Breast epithelium (tissue), 4 donors: ENCODE data around the gene GSTA5. TPM values are rescaled to one million over a fixed set of nuclear protein-coding genes. Genes with fewer than 3 reads are reported as not detected.
"Not testable (repeated sequence)": the region's sequence is repeated elsewhere in the genome, so short reads cannot be mapped to it uniquely, and the experiment has no call there.

Source experiments
- DNase-seq, 2 donors: peaks; one replicate each; pipeline ENCODE4 v3.0.0-alpha.2; 2019; ENCODE audit warnings: low spot score in 2 of 2
- H3K27ac ChIP-seq, 2 donors: fragments of 200-600 bp; sonication (generic) in 1 of 2; one replicate each; pipeline ENCODE4 v1.5.1; 2016 to 2019; ENCODE audit warnings: mild to moderate bottlenecking in 1 of 2
- H3K27me3 ChIP-seq, 2 donors: fragments of 200-600 bp; sonication (generic) in 1 of 2; one replicate each; pipeline versions ENCODE4 v1.5.1 to v1.6.0; 2017 to 2019; ENCODE audit warnings: control low read depth in 1 of 2, mild to moderate bottlenecking in 1 of 2
- H3K36me3 ChIP-seq: fragments of 200-600 bp; one replicate; pipeline ENCODE4 v1.5.1; 2019
- H3K4me1 ChIP-seq, 2 donors: fragments of 200-600 bp; sonication (generic); one replicate each; pipeline ENCODE4 v1.5.1; 2016 to 2019; ENCODE audit warnings: control low read depth in 1 of 2
- H3K4me3 ChIP-seq, 3 donors: fragments of 200-600 bp; sonication (generic); 1 replicate in 2 of 3; 2 replicates in 1 of 3; pipeline ENCODE4 v1.5.1; 2016 to 2019; ENCODE audit warnings: mild to moderate bottlenecking in 3 of 3, moderate library complexity in 2 of 3
- H3K9me3 ChIP-seq, 2 donors: fragments of 200-600 bp; sonication (generic) in 1 of 2; one replicate each; pipeline ENCODE4 v1.5.1; 2016 to 2019; ENCODE audit warnings: control low read depth in 1 of 2
- CTCF ChIP-seq, 3 donors: fragments of 450-650 bp; IDR thresholded peaks; one replicate each; pipeline ENCODE4 v1.5.1; 2016 to 2017; ENCODE audit warnings: antibody characterized with exemption in 3 of 3, mild to moderate bottlenecking in 3 of 3, moderate library complexity in 3 of 3
- POLR2A ChIP-seq: fragments of 450-650 bp; IDR thresholded peaks from one replicate; pipeline ENCODE4 v1.6.1; 2016; ENCODE audit warnings: antibody characterized with exemption, mild to moderate bottlenecking, moderate library complexity
- POLR2AphosphoS5 ChIP-seq, 3 donors: sonication (generic); formaldehyde crosslinking; IDR thresholded peaks; one replicate each; pipeline ENCODE4 v1.6.1; 2017; ENCODE audit warnings: antibody characterized with exemption in 3 of 3
- intact Hi-C: fragments of 100-400 bp; cut with DNase I; formaldehyde crosslinking; loops from one replicate; pipeline ENCODE4 v1.15.1; 2023; ENCODE audit warnings: low total_unique reads
- total RNA-seq, 3 donors: library from RNA; depleted of rRNA; stranded (reverse); fragments of >200 nt; gene quantifications; one replicate each; pipeline ENCODE4 v1.1.0, GENCODE V29; 2016

Gene GSTA5
- total RNA-seq, 3 donors from 2014 or later, result not detected

GRCh38 chr6:52843605-52844004 is 3.0 kb upstream of the GSTA5 start:
- no peak overlapping the region for H3K4me3 ChIP-seq
- no peak overlapping the region for H3K27ac ChIP-seq
- no peaks in the 10 kb centered on the region for H3K9me3 ChIP-seq
- H3K27me3 ChIP-seq, result no peaks in the 10 kb centered on the region
- TF ChIP-seq CTCF (IDR thresholded peaks at IDR 0.05), result no peak
- TF ChIP-seq POLR2A, result no peak
- TF ChIP-seq POLR2AphosphoS5 (IDR thresholded peaks at IDR 0.05), result no peak
- H3K4me1 ChIP-seq, result no peaks in the 10 kb centered on the region
- no peak for DNase-seq
- intact Hi-C loops, result no loop called here
- no peaks in the 10 kb centered on the region for H3K36me3 ChIP-seq

GRCh38 chr6:52839124-52840055 is 1.2 kb downstream of the GSTA5 start:
- Histone ChIP-seq H3K4me3 (no peak overlapping the region), H3K36me3 (no peaks in the 10 kb centered on the region), H3K27me3 (no peaks in the 10 kb centered on the region), H3K4me1 (no peaks in the 10 kb centered on the region), H3K27ac (no peak overlapping the region), H3K9me3 (no peaks in the 10 kb centered on the region)
- peak; percentile 25 to 54 for DNase-seq
- intact Hi-C loops, result no loop called here
- peak in 1 of 3 donors; percentile 19 for TF ChIP-seq POLR2AphosphoS5 (IDR thresholded peaks at IDR 0.05)
- TF ChIP-seq CTCF (IDR thresholded peaks at IDR 0.05), result peak in 1 of 3 donors; percentile 40
- TF ChIP-seq POLR2A, result no peak

- Histone ChIP-seq H3K27me3 (no peaks in the 10 kb centered on the region), H3K27ac (no peak overlapping the region), H3K4me3 (no peak overlapping the region), H3K9me3 (no peaks in the 10 kb centered on the region), H3K36me3 (no peaks in the 10 kb centered on the region), H3K4me1 (no peaks in the 10 kb centered on the region)
- no peak for DNase-seq
- intact Hi-C loops, result no loop called here
- TF ChIP-seq CTCF (IDR thresholded peaks at IDR 0.05) (no peak), POLR2AphosphoS5 (IDR thresholded peaks at IDR 0.05) (no peak), POLR2A (no peak)
These were observed 6.1 kb downstream of the GSTA5 start for GRCh38 chr6:52834481-52834880.

- H3K27ac ChIP-seq, DNase-seq, H3K36me3 ChIP-seq, intact Hi-C loops, H3K9me3 ChIP-seq, H3K27me3 ChIP-seq, H3K4me3 ChIP-seq, H3K4me1 ChIP-seq: not testable (repeated sequence)
These were observed 9.7 kb downstream of the GSTA5 start for GRCh38 chr6:52830869-52831268.

GRCh38 chr6:52829046-52829817 is 11.4 kb downstream of the GSTA5 start:
- Histone ChIP-seq H3K4me3 (no peak overlapping the region), H3K27ac (no peak overlapping the region), H3K9me3 (no peaks in the 10 kb centered on the region), H3K27me3 (no peaks in the 10 kb centered on the region), H3K36me3 (no peaks in the 10 kb centered on the region), H3K4me1 (no peaks in the 10 kb centered on the region)
- intact Hi-C loops, result no loop called here
- no peak for DNase-seq
- no peak for TF ChIP-seq CTCF (IDR thresholded peaks at IDR 0.05)
- TF ChIP-seq POLR2A, result no peak
- no peak for TF ChIP-seq POLR2AphosphoS5 (IDR thresholded peaks at IDR 0.05)

GRCh38 chr6:52828621-52829020 is 12.0 kb downstream of the GSTA5 start:
- DNase-seq, H3K36me3 ChIP-seq, H3K27me3 ChIP-seq, H3K4me3 ChIP-seq, H3K4me1 ChIP-seq, H3K9me3 ChIP-seq, H3K27ac ChIP-seq, intact Hi-C loops: not testable (repeated sequence)

- intact Hi-C loops, H3K4me3 ChIP-seq, H3K9me3 ChIP-seq, H3K4me1 ChIP-seq, H3K27ac ChIP-seq, H3K27me3 ChIP-seq, DNase-seq, H3K36me3 ChIP-seq: not testable (repeated sequence)
These were observed 13.4 kb downstream of the GSTA5 start for GRCh38 chr6:52827073-52827783.
